HG03457 (cell line): Measurements from ENCODE around the gene EPHA5.

Source experiments
- ATAC-seq: cut with Tn5 transposase; IDR thresholded peaks from one replicate; pipeline ENCODE4 v1.9.1; 2021; ENCODE audit warnings: moderate number of reproducible peaks; ENCODE audit not compliant: unreplicated experiment

EPHA5 gene

GRCh38 chr4:65635051-65635821 is 35.1 kb downstream of the EPHA5 start:
- ATAC-seq: no peak

GRCh38 chr4:65624651-65625050 is 45.6 kb downstream of the EPHA5 start:
- ATAC-seq: no peak

- ATAC-seq: no peak
These were observed 46.8 kb downstream of the EPHA5 start for GRCh38 chr4:65623506-65623905.

DNA sequence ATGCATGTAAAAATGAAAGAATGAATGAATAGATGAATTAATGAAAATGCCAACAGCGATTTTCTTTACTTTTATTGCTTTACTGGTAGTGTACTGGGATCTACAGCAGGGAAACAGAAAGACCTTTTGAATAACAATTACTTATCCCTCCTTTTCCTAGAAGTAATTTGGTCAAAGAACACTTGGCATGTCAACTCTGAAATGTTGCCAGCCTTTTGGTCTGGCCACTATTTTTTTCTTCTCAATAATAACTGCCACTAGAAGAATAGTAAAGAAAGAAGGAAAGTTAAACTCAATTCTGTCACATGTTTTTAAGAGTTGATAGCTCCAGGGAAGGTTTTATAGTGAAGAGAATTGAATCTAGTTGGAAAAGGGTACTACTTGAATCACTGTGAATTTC is 52.9 kb downstream of the EPHA5 start:
- ATAC-seq: no peak

- no peak for ATAC-seq
These were observed 65.8 kb downstream of the EPHA5 start for GRCh38 chr4:65604515-65604914.

GRCh38 chr4:65600656-65601055 is 69.6 kb downstream of the EPHA5 start:
- ATAC-seq: no peak

DNA sequence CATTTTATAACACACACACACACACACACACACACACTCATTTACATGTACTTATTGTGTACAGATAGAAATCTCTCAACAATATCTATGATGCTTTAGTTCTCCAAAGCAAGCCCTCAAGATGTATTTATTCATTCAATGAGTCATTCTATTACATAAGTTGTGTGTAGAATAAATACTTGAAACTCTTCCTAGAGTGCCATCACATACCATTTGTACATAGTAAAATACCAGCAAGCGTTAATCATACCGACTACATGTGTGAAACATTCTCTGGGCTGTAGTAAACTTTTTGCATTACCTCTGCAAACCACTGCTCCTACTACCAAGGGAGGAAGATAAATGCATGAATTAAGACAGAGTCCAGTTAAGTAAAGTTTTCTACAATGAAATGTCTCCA is 70.9 kb downstream of the EPHA5 start:
- no peak for ATAC-seq

DNA sequence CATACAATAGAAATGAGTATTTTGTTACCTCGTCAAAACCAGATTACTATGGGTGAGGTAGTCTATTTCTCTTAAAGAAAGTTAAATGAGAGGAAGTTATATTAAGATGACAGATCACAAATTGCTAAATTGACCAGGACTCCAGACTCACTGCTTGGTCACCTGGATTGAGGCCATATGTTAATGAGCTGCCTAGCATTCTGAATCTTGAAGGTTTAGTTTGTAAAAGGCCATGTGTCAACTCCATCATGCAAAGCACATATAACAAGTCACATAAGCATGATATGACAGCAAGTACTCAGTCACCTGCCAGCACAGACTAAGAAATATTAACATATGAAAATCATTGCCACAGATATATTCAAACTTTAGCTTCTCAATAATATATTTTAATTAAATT is 72.6 kb downstream of the EPHA5 start:
- no peak for ATAC-seq

- no peak for ATAC-seq
These were observed 78.2 kb downstream of the EPHA5 start for GRCh38 chr4:65592089-65592488.

GRCh38 chr4:65589921-65590320 is 80.4 kb downstream of the EPHA5 start:
- ATAC-seq: no peak

DNA sequence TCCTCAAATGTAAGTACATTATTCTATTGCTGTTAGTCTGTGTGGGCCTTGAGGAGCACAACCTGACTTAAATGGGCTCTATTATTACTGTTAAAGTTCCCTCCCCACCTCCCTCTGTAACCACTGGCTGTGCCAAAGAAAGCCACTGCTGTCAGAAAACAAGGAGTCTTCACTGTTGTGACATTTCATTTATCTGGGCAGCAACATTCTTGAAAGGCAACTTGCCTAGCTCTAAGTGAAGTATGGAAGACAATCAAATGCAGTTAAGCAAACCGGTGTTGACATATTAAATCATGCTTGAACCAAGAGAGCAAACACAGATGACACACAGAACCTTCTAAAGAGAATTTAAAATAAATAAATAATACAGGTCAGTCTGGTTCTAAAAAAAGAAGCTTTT is 81.0 kb downstream of the EPHA5 start:
- ATAC-seq: no peak

DNA sequence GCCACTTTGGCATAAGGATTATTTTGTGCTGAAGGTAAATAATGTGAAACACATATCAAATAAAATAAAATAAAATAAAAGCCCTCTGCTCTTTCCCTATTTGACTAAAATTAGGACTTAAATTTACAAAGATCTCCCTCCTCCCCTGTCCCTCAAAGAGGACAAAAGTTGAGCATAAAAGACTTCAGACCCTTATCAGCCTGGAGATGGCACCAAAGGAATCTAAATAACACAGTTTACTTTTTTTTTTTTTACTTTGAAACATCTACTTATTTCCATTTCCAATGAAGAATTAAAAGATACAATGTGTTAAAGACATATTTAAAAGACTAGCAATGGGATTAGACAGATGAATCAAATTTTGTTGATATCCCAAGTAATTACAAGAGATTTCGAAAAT is 89.7 kb downstream of the EPHA5 start:
- no peak for ATAC-seq

DNA sequence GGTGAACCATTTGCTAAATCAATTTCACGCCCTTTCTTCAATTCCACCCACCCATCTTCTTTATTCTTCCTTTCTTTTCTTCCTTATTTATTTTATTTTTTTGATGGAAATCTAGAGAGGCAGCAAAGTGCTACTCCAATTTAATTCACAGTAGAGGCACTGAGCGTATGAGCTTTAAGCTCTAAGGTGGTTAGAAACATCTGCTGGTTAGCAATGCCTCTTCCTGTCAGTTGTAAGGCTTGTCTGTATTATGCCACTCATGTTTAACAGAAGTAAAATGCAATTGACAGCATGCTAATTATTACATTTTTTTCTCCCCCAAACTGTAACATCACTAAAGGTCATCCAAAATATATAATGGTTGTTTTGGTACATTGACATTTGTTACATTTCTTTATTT is 103.8 kb downstream of the EPHA5 start:
- ATAC-seq: no peak

DNA sequence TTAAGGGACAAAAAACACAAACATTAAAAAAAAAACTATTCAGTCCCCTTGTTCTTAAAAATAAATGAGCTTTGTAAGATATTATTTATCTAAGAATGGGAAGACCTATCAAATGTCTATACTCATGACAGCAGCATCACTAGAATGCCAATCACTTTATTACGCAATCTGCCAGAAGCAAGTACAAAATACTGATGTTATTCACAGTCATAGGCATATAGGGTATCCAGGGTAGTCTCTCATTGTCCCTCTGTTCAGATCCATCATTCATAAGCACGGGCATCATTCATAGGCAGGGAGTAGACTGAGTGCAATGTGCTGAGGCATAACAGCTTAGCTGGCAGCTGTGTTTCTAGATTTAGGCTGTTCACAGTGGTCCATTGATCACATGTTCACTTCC is 109.1 kb downstream of the EPHA5 start:
- ATAC-seq: no peak

DNA sequence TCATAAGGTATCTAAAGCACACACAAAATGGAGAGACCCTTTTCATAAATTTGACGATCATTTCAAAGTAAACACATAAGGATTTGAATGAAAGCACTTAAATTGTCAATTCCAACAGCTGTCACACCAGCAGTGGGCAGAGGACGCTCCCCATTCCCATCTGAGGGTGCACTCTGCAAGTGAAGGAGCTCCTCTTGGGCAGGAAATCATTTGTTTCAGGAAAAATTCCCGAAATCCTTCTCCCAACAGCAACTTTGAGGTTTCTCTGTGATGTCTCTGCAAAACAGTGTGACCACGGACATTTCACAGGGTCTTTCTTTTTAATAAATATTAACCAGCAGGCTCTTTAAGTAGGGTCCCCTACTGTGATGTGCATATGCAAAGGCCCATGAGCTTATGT is 111.0 kb downstream of the EPHA5 start:
- no peak for ATAC-seq

- no peak for ATAC-seq
These were observed 118.2 kb downstream of the EPHA5 start for GRCh38 chr4:65552057-65552456.

DNA sequence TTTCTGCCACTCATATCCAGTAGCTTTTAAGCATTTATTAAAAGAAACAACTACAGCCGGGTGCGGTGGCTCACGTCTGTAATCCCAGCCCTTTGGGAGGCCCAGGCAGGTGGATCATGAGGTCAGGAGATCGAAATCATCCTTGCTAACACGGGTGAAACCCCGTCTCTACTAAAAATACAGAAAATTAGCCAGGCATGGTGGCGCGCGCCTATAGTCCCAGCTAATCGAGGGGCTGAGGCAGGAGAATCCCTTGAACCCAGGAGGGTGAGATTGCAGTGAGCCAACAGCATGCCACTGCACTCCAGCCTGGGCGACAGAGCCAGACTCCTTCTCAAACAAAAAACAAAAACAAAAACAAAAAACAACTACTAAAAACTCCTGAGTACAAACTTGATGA is 119.8 kb downstream of the EPHA5 start:
- no peak for ATAC-seq

GRCh38 chr4:65546882-65547416 is 123.3 kb downstream of the EPHA5 start:
- no peak for ATAC-seq

DNA sequence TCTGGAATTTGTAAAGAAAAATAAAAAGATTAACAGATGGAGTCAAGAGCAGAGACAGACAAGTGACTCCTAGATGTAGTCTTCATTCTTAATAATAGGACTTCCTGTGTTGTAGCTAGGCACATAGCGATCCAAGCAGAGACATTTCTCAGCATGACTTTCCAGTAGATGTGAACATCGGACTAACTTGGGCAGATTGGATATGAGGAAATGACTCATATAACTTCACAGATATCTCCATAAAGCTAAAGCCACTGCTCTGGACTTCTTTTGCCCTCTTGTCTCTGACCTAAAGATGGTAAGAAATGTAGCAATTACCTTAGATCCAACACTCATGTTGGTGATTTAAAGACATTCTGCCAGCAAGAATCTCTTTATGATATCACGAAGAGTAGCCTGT is 131.7 kb downstream of the EPHA5 start:
- ATAC-seq: no peak

DNA sequence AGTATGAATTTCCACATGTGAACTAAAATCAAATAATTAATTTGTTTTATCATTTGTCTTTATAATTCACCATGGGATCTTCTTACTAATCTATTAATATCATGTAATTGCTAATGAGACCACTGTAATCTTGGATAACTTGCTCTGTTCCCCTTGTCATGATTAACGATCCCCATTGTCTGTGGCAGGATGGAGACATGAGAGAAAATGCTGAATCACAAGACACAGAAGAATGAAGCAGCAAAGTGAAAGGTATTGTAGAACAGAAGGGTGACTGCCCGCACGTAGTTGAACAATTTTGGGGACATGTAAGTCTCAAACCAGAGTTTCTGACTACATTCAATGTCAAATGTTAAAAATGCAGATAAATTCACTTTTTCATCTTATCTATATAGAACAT is 135.2 kb downstream of the EPHA5 start:
- no peak for ATAC-seq

- ATAC-seq: no peak
These were observed 148.6 kb downstream of the EPHA5 start for GRCh38 chr4:65521666-65522065.

DNA sequence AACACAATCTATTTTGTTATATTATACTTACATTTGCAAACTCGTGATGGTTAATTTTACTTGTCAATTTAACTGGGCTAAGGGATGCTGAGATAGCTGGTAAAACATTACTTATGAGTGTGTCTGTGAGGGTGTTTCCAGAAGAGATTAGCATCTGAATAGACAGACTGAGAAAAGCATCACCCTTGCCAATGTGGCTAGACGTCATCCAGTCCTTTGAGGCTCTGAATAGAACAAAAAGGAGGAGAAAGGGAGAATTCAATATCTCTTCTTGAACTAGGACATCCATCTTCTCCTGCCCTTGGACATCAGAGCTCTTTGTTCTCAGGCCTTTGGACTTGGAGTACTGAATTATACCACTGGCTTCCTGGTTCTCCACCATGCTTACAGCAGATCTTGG is 154.6 kb downstream of the EPHA5 start:
- no peak for ATAC-seq

DNA sequence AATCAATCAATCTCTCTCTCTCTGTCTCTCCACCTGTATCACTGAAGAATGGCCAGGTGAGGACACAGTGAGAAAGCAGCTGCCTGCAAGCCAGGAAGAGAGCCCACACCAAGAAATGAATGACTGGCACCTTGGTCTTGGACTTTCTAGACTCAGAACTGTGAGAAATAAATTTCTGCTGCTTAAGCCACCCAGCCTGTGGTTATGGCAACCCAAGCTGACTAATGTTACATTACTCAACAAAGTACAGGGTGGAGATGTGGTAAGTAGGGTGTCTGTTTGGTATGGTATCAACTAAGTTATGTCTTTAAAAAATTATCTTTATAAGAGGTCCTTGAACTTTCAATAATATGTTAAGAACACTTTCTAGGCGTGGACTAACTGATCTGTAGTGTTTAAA is 159.3 kb downstream of the EPHA5 start:
- no peak for ATAC-seq
